GM12878 (cell line): ENCODE results near the gene NAALADL2. TPM values are rescaled to one million over a fixed set of nuclear protein-coding genes. Genes with fewer than 3 reads are reported as not detected.

Experiments
- ATAC-seq: fragments of 200-7000 bp; cut with Tn5 transposase; 3 replicates; pipeline ENCODE4 v1.9.1; 2020; ENCODE audit warnings: mild to moderate bottlenecking, moderate library complexity
- BruUV-seq: library from RNA; stranded (reverse); fragments of 400-500 nt; replicated peaks from 2 replicates; lab custom pipeline; 2021; lab: Mats Ljungman, UMichigan
- CTCF ChIA-PET: fragments of 300-600 bp; sonication (Branson Sonifier 250); formaldehyde crosslinking; extraction: SDS; loops from one replicate; lab custom pipeline; 2021; ENCODE audit warnings: inconsistent platforms; lab: Yijun Ruan, JAX
- POLR2A ChIA-PET: fragments of 350-600 bp; formaldehyde crosslinking; extraction: SDS; loops from one replicate; lab custom pipeline; 2021; ENCODE audit warnings: inconsistent platforms; lab: Charles Lee
- RAD21 ChIA-PET: fragments of 300-600 bp; sonication (Branson Sonifier 250); formaldehyde crosslinking; loops from one replicate; lab custom pipeline; 2023; ENCODE audit warnings: antibody characterized with exemption; ENCODE audit not compliant: unreplicated experiment; lab: Charles Lee
- SMC1A ChIA-PET: fragments of 300-600 bp; sonication (Branson Sonifier 250); formaldehyde crosslinking; loops from one replicate; lab custom pipeline; 2023; ENCODE audit not compliant: unreplicated experiment, uncharacterized antibody; lab: Charles Lee
- DNase-seq: peaks from one replicate; pipeline ENCODE4 v3.0.0-alpha.2; 2011; ENCODE audit warnings: low read depth, low spot score
- FAIRE-seq: peaks from 3 replicates; lab custom pipeline; 2011; peaks lifted over from hg19 to GRCh38; lab: Jason Lieb, UNC
- H2AFZ ChIP-seq: 2 replicates; pipeline ENCODE4 v1.6.0; 2011; ENCODE audit warnings: low read depth, low read length, control low read depth; ENCODE audit not compliant: control insufficient read depth
- H3K27ac ChIP-seq: 2 replicates; pipeline ENCODE4 v1.5.1; 2011; ENCODE audit warnings: control low read depth; ENCODE audit not compliant: control insufficient read depth, insufficient read depth
- H3K27me3 ChIP-seq, 2 experiments: replicated peaks in 1 of 2; 2 replicates each; pipeline versions ENCODE4 v1.6.0 to v1.6.1; 2011; ENCODE audit warnings: low read length in 1 of 2; ENCODE audit not compliant: control insufficient read depth in 2 of 2, insufficient read depth in 2 of 2
- H3K36me3 ChIP-seq, 2 experiments: 2 replicates each; pipeline ENCODE4 v1.5.1; 2011; ENCODE audit warnings: low read length in 1 of 2; ENCODE audit not compliant: control insufficient read depth in 2 of 2, insufficient read depth in 2 of 2
- H3K4me1 ChIP-seq: 2 replicates; pipeline ENCODE4 v1.6.1; 2011; ENCODE audit warnings: mild to moderate bottlenecking, low read length, moderate library complexity, mixed read lengths; ENCODE audit not compliant: control insufficient read depth, insufficient read depth
- H3K4me2 ChIP-seq: 2 replicates; pipeline ENCODE4 v1.6.0; 2011; ENCODE audit warnings: control low read depth; ENCODE audit not compliant: control insufficient read depth, insufficient read depth
- H3K4me3 ChIP-seq: fragments of 200-600 bp; sonication (generic); 2 replicates; pipeline ENCODE4 v1.5.1; 2016
- H3K79me2 ChIP-seq: 2 replicates; pipeline ENCODE4 v1.6.0; 2011; ENCODE audit warnings: low read length; ENCODE audit not compliant: control insufficient read depth, insufficient read depth
- H3K9ac ChIP-seq: 2 replicates; pipeline ENCODE4 v1.8.0; 2011; ENCODE audit warnings: low read length, control low read depth, mixed read lengths; ENCODE audit not compliant: control insufficient read depth, insufficient read depth
- H3K9me3 ChIP-seq: replicated peaks from 3 replicates; pipeline ENCODE4 v1.5.1; 2011; ENCODE audit warnings: mild to moderate bottlenecking, low read length; ENCODE audit not compliant: control insufficient read depth, insufficient read depth
- H4K20me1 ChIP-seq: 2 replicates; pipeline ENCODE4 v1.6.0; 2011; ENCODE audit not compliant: control insufficient read depth, insufficient read depth
- ATF7 ChIP-seq: fragments of 450-650 bp; IDR thresholded peaks from 2 replicates; pipeline ENCODE4 v1.6.1; 2016; ENCODE audit warnings: low read depth, mild to moderate bottlenecking
- LARP7 ChIP-seq: fragments of 450-650 bp; IDR thresholded peaks from 2 replicates; pipeline ENCODE4 v1.6.1; 2017; ENCODE audit warnings: mild to moderate bottlenecking
- NFYB ChIP-seq: IDR thresholded peaks from 2 replicates; pipeline ENCODE4 v1.6.1; 2011; ENCODE audit warnings: low read depth, mild to moderate bottlenecking, low read length, improper control_type of control experiment, moderate library complexity; ENCODE audit not compliant: insufficient read depth
- POLR2AphosphoS2 ChIP-seq: IDR thresholded peaks from 2 replicates; pipeline ENCODE4 v1.6.1; 2011; ENCODE audit warnings: low read depth, mild to moderate bottlenecking, low read length, improper control_type of control experiment, moderate library complexity
- SRF ChIP-seq, 2 experiments: IDR thresholded peaks; 2 replicates each; pipeline ENCODE4 v1.6.1; 2011; ENCODE audit warnings: low read depth in 2 of 2, low read length in 2 of 2, mild to moderate bottlenecking in 1 of 2, moderate library complexity in 1 of 2
- SUPT20H ChIP-seq: IDR thresholded peaks from 2 replicates; pipeline ENCODE4 v1.6.1; 2011; ENCODE audit warnings: low read depth, mild to moderate bottlenecking, low read length, moderate library complexity, borderline replicate concordance; ENCODE audit not compliant: control insufficient read depth
- TAF1 ChIP-seq: IDR thresholded peaks from 2 replicates; pipeline ENCODE4 v1.6.1; 2011; ENCODE audit warnings: mild to moderate bottlenecking, low read depth, low read length, borderline replicate concordance
- ZBTB33 ChIP-seq: fragments of 450-650 bp; IDR thresholded peaks from 2 replicates; pipeline ENCODE4 v1.6.1; 2017; ENCODE audit warnings: mild to moderate bottlenecking
- ZNF207 ChIP-seq: fragments of 450-650 bp; IDR thresholded peaks from 2 replicates; pipeline ENCODE4 v1.6.1; 2014; ENCODE audit warnings: antibody characterized with exemption, mild to moderate bottlenecking, borderline replicate concordance
- ZNF217 ChIP-seq: fragments of 450-650 bp; IDR thresholded peaks from 2 replicates; pipeline ENCODE4 v1.6.1; 2017; ENCODE audit warnings: antibody characterized with exemption, mild to moderate bottlenecking
- ZNF384 ChIP-seq: IDR thresholded peaks from 2 replicates; pipeline ENCODE4 v1.6.1; 2012; ENCODE audit warnings: low read depth, mild to moderate bottlenecking, low read length, improper control_type of control experiment, borderline replicate concordance
- ZNF592 ChIP-seq: fragments of 450-650 bp; IDR thresholded peaks from 2 replicates; pipeline ENCODE4 v1.6.1; 2017; ENCODE audit warnings: mild to moderate bottlenecking, moderate library complexity
- WGBS: methylation state at CpG from one replicate; pipeline ENCODE4 v1.1.6; 2016; ENCODE audit warnings: low lambda C conversion rate; ENCODE audit not compliant: insufficient replicate concordance, insufficient coverage; ENCODE audit errors: missing lambda C conversion rate; 5-methylcytosine and 5-hydroxymethylcytosine counted together
- in situ Hi-C: fragments of 300-500 bp; cut with MboI; formaldehyde crosslinking; loops from 9 replicates; pipeline ENCODE4 v1.14.3; 2018; ENCODE audit warnings: mixed read lengths
- intact Hi-C: fragments of 100-400 bp; cut with micrococcal nuclease; formaldehyde crosslinking; loops from one replicate; pipeline ENCODE4 v1.14.2; 2022; ENCODE audit not compliant: unreplicated experiment
- polyA plus RNA-seq, 11 experiments: library from polyadenylated mRNA; depleted of rRNA in 4 of 11; unstranded in 6 of 11; stranded (reverse) in 5 of 11; fragments of >200 nt; fragmentation: Nextera tagmentation in 4 of 11; fragmentation: Illumina TruSeq in 1 of 11; extraction: Ambion mirVana in 4 of 11; extraction: Trizol in 1 of 11; gene quantifications; 1 replicate in 1 of 11; 2 replicates in 10 of 11; pipeline versions ENCODE4 v1.2.1 to v1.2.3, GENCODE V29; 2011 to 2016; ENCODE audit warnings: inconsistent platforms in 2 of 11, missing spikeins in 2 of 11, low read depth in 1 of 11
- total RNA-seq, 4 experiments: library from RNA; depleted of rRNA in 3 of 4; stranded (reverse); fragments of >200 nt in 3 of 4; fragmentation: Illumina TruSeq in 1 of 4; extraction: Trizol in 1 of 4; gene quantifications; 2 replicates each; pipeline versions ENCODE4 v1.2.1 to v1.2.3, GENCODE V29; 2013 to 2021

Gene NAALADL2
- total and polyA plus RNA-seq, 10 of the 15 experiments (the other 5 are each of a cell fraction or from before 2014, with no cell fraction given): 0.06 to 10.8 (median 0.46) TPM

- 0% methylated on average over 3 of the region's 3 CpGs for WGBS
- ATAC-seq (no peak), FAIRE-seq (no peak), DNase-seq (no peak)
- no peaks in the 10 kb centered on the region for H3K27me3 ChIP-seq
- no peak overlapping the region for H2AFZ ChIP-seq
- H3K36me3 ChIP-seq: no peaks in the 10 kb centered on the region
- H3K4me3 ChIP-seq: no peak overlapping the region
- CTCF ChIA-PET: no interaction called here
- no peaks in the 10 kb centered on the region for H3K9me3 ChIP-seq
- RAD21 ChIA-PET: no interaction called here
- H3K9ac ChIP-seq: no peak overlapping the region
- no peak for TF ChIP-seq LARP7
- no peak for TF ChIP-seq SRF (IDR thresholded peaks at IDR 0.05; ENCODE audit: low read depth in 2 of 2, low read length in 2 of 2)
- no peak for TF ChIP-seq NFYB
- no peak for TF ChIP-seq POLR2AphosphoS2
- TF ChIP-seq ATF7: no peak
- TF ChIP-seq ZNF217: no peak
- no peak for TF ChIP-seq ZNF207
- TF ChIP-seq TAF1: no peak
- TF ChIP-seq SUPT20H: no peak
- H4K20me1 ChIP-seq: no peaks in the 10 kb centered on the region
- in situ Hi-C loops: no loop called here
- no peak overlapping the region for H3K4me2 ChIP-seq
- BruUV-seq: no TSS peak
- no peaks in the 10 kb centered on the region for H3K79me2 ChIP-seq
- POLR2A ChIA-PET: no interaction called here
- H3K4me1 ChIP-seq: no peaks in the 10 kb centered on the region
- SMC1A ChIA-PET: no interaction called here
- intact Hi-C loops: no loop called here
- H3K27ac ChIP-seq: no peak overlapping the region
These were observed 758.1 kb downstream of the NAALADL2 start for GRCh38 chr3:175617247-175617646.

- intact Hi-C loops (no loop called here), in situ Hi-C loops (no loop called here)
- Histone ChIP-seq H3K4me2 (no peak overlapping the region), H3K4me3 (no peak overlapping the region), H3K27me3 (no peaks in the 10 kb centered on the region), H3K79me2 (no peaks in the 10 kb centered on the region), H3K4me1 (no peaks in the 10 kb centered on the region), H2AFZ (no peak overlapping the region), H4K20me1 (no peaks in the 10 kb centered on the region), H3K36me3 (no peaks in the 10 kb centered on the region), H3K9ac (no peak overlapping the region), H3K27ac (no peak overlapping the region), H3K9me3 (no peaks in the 10 kb centered on the region)
- WGBS: 0% methylated on average over 1 of the region's 1 CpG
- no TSS peak for BruUV-seq
- POLR2A ChIA-PET: no interaction called here
- SMC1A ChIA-PET: no interaction called here
- RAD21 ChIA-PET: interaction anchor here (0.7 kb wide), 1 partner anchor 303 kb away, joined by 5 read pairs; no protein-coding TSS in a partner anchor
- CTCF ChIA-PET: no interaction called here
- DNase-seq (no peak), ATAC-seq (no peak), FAIRE-seq (no peak)
- TF ChIP-seq ZNF384 (no peak), ZNF592 (no peak), ZBTB33 (no peak)
These were observed 760.2 kb downstream of the NAALADL2 start for GRCh38 chr3:175619369-175619768.
